Ishikawa (cell line): ENCODE measurements around the gene KRT39.

Experiments used
- CEBPB ChIP-seq: IDR thresholded peaks from 2 replicates; pipeline ENCODE4 v1.6.1; 2012
- CREB1 ChIP-seq: IDR thresholded peaks from 2 replicates; pipeline ENCODE4 v1.6.1; 2012; ENCODE audit warnings: low read depth
- EGR1 ChIP-seq: IDR thresholded peaks from 2 replicates; pipeline ENCODE4 v1.6.1; 2012
- MAX ChIP-seq: IDR thresholded peaks from 2 replicates; pipeline ENCODE4 v1.6.1; 2012
- NFIC ChIP-seq: IDR thresholded peaks from 2 replicates; pipeline ENCODE4 v1.6.1; 2012
- RAD21 ChIP-seq: IDR thresholded peaks from 2 replicates; pipeline ENCODE4 v1.6.1; 2012; ENCODE audit warnings: low read depth
- TAF1 ChIP-seq: IDR thresholded peaks from 2 replicates; pipeline ENCODE4 v1.6.1; 2012; ENCODE audit warnings: low read depth, mild to moderate bottlenecking
- TCF12 ChIP-seq: IDR thresholded peaks from 2 replicates; pipeline ENCODE4 v1.6.1; 2012; ENCODE audit warnings: low read depth
- TEAD4 ChIP-seq: IDR thresholded peaks from 2 replicates; pipeline ENCODE4 v1.6.1; 2012
- USF1 ChIP-seq: IDR thresholded peaks from 2 replicates; pipeline ENCODE4 v1.6.1; 2012

GRCh38 chr17:41003926-41004325 is 37.2 kb upstream of the KRT39 start:
- TF ChIP-seq USF1 (no peak), TAF1 (no peak), CREB1 (no peak), NFIC (no peak), CEBPB (no peak), MAX (no peak), TEAD4 (no peak), TCF12 (no peak), RAD21 (no peak), EGR1 (no peak)
